Kidney glomerular epithelial cell (primary cell): ENCODE measurements around the gene SLC25A11.
A peak's percentile ranks its signal among the peaks of the same experiment; 100 is the strongest.
"Not testable (repeated sequence)": the region's sequence is repeated elsewhere in the genome, so short reads cannot be mapped to it uniquely, and the experiment has no call there.

Source experiments
- DNase-seq: peaks from one replicate; lab custom pipeline; 2025; lab: John Stamatoyannopoulos, UW

SLC25A11 gene

GRCh38 chr17:4945176-4945943 lies 5.5 kb upstream of the SLC25A11 start:
- peak; percentile 88 for DNase-seq

- DNase-seq: no peak
These were observed 4.8 kb upstream of the SLC25A11 start for GRCh38 chr17:4944554-4945175.

- no peak for DNase-seq
These were observed 4.3 kb upstream of the SLC25A11 start for GRCh38 chr17:4944163-4944553.

- no peak for DNase-seq
These were observed 3.1 kb upstream of the SLC25A11 start for GRCh38 chr17:4942760-4943508.

- no peak for DNase-seq
These were observed 1.4 kb upstream of the SLC25A11 start for GRCh38 chr17:4941319-4941610.

GRCh38 chr17:4940555-4941318 lies 891 bp upstream of the SLC25A11 start:
- no peak for DNase-seq

GRCh38 chr17:4939546-4939795 lies 375 bp downstream of the SLC25A11 start:
- no peak for DNase-seq

GRCh38 chr17:4938688-4939545 lies 929 bp downstream of the SLC25A11 start:
- DNase-seq: no peak

- no peak for DNase-seq
These were observed 1.8 kb downstream of the SLC25A11 start for GRCh38 chr17:4938069-4938491.

GRCh38 chr17:4937553-4937952 lies 2.3 kb downstream of the SLC25A11 start:
- DNase-seq: no peak

- DNase-seq: no peak
These were observed 3.4 kb downstream of the SLC25A11 start for GRCh38 chr17:4936436-4936835.

- no peak for DNase-seq
These were observed 4.2 kb downstream of the SLC25A11 start for GRCh38 chr17:4935650-4936049.

GRCh38 chr17:4934173-4934979 lies 5.5 kb downstream of the SLC25A11 start:
- DNase-seq: no peak

GRCh38 chr17:4933646-4934045 lies 6.2 kb downstream of the SLC25A11 start:
- DNase-seq: no peak

- no peak for DNase-seq
These were observed 7.1 kb downstream of the SLC25A11 start for GRCh38 chr17:4932756-4933155.

GRCh38 chr17:4931963-4932362 lies 7.9 kb downstream of the SLC25A11 start, which contains the start of gene GP1BA:
Gene GP1BA, plus strand, starts transcription at chr17:4932277. Its CDS starts 328 bp downstream, at chr17:4932605.
- DNase-seq: no peak

GRCh38 chr17:4928881-4929280 lies 11.0 kb downstream of the SLC25A11 start:
- DNase-seq: no peak

- DNase-seq: not testable (repeated sequence)
These were observed 13.1 kb downstream of the SLC25A11 start for GRCh38 chr17:4926577-4927335.

GRCh38 chr17:4921320-4921719 lies 18.5 kb downstream of the SLC25A11 start:
- no peak for DNase-seq
